GM18511 (cell line): Measurements from ENCODE around the gene ECM1.

Experiments
- ATAC-seq: cut with Tn5 transposase; IDR thresholded peaks from one replicate; pipeline ENCODE4 v1.9.1; 2021; ENCODE audit warnings: mild to moderate bottlenecking, moderate library complexity; ENCODE audit not compliant: unreplicated experiment

The ECM1 gene

DNA sequence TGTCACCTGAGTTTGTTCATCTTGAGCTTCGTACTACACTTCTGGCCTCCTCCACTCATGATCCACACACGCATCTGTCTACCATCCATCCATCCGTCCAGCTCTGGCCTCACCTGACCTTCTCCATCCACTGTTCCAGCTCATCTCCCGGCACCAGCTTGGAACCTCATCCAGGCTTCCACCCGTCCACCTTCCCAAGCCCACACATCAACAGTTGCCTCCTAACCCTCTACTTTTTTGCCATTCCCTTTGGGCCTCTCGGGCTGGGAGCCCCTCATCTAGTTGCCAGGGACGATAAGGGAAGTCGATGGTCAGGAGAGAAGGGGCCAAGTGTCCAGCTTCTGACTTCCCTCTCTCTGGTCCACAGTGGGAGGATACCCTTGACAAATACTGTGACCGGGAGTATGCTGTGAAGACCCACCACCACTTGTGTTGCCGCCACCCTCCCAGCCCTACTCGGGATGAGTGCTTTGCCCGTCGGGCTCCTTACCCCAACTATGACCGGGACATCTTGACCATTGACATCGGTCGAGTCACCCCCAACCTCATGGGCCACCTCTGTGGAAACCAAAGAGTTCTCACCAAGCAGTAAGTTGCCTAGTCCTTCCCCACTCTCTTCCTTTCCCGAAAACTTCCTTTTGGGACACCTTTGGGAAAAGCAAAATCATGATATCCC lies 4.2 kb downstream of the ECM1 start:
- no peak for ATAC-seq

DNA sequence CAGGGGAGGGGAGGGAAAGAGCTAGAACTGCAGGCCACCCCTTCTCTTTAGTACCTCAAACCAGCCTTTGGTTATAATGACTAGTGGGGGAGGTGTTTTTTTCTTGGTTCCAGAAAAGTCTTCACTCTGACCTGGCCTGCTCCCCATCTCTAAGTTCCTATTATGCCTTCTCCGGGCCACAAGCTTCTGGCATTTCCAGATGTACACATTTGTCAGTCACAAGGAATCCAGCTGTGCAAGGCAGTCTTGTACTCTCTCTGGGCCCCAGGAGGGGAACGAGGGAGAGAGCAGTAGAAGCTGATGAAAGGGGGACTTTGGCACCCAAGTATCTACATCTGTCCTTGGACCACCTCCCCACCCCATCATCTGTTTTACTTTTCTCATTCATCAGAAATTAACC lies 4.9 kb downstream of the ECM1 start:
- ATAC-seq: no peak

DNA sequence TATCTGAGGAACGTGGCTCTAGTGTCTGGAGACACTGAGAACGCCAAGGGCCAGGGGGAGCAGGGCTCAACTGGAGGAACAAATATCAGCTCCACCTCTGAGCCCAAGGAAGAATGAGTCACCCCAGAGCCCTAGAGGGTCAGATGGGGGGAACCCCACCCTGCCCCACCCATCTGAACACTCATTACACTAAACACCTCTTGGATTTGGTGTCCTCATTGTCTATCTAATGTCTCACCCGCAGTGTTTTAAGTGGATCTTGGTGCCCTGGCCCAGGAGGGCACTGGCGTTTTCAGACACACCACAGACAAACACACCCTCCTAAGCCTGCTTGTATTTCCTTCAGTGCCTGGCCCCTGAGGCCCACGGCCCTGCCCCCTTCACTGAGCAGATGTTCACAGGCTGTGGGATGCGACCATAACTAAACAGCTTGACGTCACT lies 5.5 kb downstream of the ECM1 start:
- ATAC-seq: no peak

DNA sequence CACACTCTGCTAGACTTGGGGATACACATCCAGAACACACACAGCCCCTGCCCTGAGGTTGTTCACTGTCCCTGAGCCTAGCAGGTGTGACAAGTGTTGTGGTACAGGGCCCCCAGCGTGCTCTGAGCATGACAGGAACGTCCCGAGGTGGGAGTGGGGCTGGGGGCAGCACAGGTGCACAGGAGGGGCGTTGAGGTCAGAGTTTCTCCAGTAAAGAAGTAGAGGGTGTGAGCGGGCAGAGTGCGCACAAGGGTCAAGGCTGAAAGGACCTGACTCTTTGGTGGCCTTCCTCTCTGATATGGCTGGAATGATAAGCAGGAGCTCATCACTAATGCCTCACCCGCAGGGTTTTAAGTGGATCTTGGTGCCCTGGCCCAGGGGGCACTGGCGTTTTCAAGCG lies 6.4 kb downstream of the ECM1 start:
- ATAC-seq: no peak

DNA sequence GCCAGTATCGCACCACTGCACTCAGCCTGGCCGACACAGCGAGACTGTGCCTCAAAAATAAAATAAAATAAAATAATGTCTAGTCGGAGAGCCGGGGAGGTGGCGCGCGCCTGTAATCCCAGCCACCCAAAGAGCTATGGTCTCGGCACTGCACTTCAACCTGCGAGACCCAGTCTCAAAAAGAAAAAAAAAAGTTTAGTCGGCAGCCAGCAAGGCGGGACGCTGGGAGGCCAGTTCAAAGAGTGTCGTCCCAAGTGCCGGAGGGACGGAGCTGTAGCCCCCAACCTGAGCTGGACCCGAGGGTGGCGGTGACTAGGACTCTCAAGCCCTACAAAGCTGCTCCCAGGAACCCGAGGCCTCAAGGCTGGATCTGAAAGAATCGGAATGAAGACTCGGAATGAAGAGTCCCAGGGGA lies 7.0 kb downstream of the ECM1 start:
- ATAC-seq: peak; percentile 13

DNA sequence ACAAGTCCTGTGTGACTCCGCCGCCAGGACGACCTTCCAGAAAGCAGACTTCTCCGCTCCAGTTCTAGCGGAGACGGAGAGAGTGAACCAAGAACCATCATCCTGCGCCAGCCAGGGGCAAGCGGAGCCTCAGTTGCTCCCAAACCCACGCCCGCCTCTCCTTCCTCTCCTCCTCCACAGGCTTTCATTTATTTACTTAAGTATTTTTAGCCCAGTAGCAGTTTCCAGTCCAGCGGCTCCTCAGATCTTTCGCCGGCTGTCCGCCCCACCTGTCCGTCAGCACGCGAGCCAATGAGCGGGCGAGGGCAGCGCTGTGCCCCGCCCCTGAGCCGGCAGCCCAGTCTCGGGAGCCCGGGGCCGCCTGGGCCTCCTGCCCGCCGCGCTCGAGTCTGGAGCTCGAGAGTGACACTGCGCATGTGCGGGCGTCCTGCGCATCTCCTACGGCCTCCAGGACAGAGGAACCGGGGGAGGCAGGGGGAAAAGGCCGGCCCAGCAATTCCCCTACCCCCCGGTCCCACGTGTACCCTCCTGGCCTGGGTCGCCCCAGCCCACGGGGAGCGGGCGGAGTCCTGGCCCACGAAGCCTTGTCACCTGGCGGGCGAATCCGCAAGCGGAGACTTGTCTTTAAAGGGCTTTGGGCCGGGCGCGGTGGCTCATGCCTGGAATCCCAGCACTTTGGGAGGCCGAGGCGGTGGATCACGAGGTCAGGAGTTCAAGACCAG lies 7.6 kb downstream of the ECM1 start, which contains the start of gene FALEC:
Gene FALEC (plus strand): TSS at position 425 of the 722 bp plus-strand sequence.
- peak; percentile 99 for ATAC-seq

DNA sequence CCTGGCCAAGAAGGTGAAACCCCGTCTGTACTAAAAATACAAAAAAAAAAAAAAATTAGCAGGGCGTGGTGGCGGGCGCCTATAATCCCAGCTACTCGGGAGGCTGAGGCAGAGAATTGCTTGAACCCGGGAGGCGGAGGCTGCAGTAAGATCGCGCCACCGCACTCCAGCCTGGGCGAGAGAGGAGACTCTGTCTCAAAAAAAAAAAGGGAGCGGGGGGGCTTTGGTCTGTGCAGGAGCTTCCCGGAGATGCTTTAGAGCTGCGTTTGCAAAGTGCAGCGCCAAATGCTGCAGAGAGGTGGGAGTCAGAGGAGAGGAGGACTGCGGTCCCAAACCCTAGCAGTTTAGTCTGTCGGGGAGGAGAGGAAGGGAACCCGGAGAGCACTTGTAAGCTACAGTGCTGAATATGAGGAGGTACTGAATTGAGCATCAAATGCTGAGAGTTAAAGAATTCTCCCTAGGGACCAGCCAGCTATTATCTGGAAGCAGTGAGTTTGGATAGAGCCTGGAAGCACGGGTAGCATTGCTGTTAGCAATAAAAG lies 8.2 kb downstream of the ECM1 start:
- peak; percentile 17 for ATAC-seq

DNA sequence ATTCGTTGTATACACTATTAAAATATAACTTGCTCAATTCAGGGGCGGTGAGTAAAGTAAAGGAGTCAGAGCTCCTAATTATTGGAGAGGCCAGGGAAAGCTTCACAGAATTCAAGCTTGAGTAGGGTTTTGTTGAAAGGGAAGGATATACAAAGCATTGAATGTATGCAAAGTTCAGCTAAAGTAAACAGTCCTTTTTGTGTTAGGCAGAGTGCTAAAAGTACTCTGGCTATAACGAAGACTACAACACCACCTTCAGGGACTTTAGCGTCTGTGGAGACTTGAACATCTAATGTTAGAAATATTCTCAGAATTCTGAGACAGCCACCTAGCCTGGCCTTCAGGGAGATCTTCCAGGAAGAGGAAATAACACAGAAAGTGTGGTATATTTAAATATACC lies 8.7 kb downstream of the ECM1 start:
- no peak for ATAC-seq

DNA sequence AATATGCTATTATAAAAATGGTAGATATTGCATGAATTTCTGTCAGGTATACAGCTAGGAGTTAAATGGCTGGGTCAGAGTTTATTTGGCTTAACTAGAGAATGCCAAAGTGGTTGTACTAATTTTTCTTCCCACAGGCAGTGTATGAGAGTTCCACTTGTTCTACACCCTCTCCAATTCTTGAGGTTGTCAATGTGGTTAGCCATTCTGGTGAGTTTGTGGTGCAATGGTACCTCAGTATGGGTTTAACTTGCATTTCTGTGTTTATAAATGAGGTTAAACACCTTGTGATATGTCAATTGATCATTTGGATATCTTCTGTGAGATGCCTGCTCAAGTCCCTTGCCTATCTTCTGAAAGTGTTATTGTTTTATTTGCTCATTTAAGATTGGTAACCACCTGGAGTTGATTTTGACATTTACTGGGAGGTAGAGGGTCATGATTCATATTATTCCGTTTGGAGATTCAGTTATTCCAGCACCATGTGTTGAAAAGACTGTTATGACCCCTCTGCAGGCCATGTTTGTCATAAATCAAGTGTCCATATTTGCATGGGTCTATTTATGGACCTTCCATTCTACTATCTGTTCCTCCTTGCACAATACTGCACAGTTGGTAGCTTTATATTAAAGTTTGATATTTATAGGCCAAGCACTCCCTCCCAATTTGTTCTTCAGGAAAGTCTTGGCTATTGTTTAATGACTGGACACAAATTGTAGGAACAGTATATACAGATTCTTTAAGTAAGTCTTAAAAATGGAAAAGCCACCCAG lies 13.5 kb downstream of the ECM1 start:
- no peak for ATAC-seq

DNA sequence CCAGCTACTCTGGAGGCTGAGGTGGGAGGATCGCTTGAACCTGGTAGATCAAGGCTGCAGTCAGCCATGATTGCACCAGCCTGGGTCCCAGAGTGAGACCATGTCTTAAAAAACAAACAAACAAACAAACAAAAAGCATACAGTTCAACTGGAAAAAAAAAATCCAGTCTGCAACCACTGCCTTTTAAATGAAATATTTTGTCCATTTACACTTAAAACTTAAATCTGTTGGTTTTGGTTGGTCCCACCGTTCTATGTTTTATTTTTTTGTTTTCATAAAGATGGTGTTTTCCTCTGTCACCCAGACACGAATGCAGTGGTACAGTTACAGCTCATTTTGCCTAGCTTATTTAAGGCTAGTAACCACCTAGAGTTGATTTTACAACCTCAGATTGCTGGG lies 17.4 kb downstream of the ECM1 start:
- no peak for ATAC-seq

DNA sequence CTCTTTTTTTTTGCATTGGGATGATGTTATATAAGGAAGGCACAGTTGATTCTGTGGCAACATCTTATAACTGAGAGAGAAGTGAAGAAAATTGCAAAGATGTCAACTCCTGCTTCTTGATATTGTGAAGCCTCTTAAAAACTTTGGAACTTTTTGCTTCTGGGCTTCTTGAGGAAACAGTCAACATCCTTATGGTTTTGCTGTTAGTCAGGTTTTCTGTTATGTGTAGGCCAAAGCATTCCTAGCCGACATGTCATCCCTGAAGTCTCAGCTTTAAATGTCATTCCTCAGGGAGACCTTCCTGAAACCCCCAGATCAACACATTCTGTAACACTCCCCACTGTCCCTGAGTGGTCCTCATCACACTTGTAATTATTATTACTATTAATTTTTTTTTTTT lies 20.3 kb downstream of the ECM1 start:
- ATAC-seq: no peak

DNA sequence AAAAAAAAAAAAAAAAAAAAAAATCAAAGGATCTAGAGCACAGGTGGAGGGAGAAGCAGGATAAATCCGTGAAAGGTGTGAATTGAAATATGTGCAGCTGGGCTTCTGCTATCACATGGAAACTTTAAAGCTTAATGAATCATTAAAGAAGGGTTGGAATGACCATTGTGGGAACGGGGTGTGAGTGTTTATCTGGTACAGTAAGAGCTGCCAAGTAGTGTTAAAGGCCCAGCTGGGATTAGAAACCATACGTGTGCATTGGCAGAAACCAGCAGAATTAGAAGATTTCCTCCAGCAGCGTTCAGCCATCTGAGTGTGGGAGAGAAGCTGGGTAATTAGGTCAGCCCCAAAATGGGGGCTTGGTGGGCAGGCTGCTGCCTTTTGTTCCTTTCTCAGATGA lies 21.1 kb downstream of the ECM1 start:
- ATAC-seq: no peak

DNA sequence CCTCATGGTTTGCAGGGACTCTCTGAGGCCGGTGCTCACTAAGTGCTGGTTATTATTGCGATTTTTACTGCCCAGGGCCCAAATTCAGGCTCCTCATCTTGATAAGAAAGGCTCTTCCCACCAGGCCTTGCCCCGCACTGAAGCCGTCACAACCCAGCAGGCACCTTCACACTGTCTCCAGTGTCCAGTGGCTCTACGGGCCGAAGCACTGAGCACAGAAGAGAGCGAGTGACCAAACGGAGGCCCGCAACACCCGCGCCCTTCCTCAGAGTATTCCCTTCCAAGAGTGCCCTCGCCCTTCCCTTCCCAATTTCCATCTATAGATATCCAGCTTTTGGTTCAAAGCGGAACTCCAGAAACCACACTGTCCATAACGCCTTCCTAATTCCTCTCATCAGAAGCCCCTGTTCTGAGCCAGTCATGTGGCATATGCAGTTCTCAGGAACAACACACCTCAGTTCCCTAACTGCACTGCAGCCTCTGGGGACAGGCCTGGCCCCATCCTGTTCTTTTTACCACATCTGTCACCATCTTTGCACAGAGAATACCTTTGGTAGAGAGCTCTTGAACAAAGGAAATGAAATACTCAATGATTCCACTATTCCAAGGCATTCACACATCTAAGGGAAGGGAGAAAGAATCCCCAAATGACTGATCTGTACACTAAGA lies 22.7 kb downstream of the ECM1 start:
- ATAC-seq: no peak

DNA sequence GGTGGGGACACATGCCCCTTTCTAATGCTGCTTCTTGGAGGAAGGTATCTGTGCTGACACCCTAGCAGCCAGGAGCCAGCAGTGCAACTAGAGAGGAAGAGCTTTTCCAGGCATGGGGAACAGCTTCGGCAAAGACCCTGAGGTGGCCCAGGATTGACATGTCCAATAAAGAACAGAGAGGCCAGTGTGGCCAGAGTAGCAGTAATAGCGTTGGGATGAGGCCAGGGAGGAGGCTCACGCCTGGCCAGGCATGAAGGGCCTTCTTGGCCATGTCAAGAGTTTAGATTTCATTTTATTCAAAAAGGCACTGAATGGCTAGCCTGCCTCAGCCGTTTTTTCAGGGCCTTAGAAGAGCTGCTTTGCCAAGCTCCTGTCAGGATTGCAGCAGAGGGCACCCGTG lies 25.0 kb downstream of the ECM1 start:
- ATAC-seq: no peak

DNA sequence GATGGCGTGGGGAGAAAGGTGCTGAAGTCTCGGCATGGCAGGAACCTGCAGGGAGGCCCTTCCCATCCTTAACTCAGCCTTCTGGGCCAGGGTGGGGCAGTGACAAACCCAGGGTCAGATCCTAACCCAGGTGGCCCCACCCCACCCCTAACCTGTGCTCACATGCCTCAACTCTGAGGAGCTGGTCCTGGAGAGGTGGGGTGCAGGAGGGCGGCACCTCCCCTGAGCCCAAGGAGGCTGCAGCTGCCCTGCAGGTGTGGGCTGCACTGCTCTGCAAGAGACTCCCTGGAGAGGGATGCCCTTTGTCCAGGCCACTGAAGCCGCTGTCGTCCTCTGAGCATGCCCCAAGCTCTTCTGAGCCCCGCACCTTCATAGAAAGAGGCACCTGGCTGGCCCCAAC lies 26.1 kb downstream of the ECM1 start:
- no peak for ATAC-seq

DNA sequence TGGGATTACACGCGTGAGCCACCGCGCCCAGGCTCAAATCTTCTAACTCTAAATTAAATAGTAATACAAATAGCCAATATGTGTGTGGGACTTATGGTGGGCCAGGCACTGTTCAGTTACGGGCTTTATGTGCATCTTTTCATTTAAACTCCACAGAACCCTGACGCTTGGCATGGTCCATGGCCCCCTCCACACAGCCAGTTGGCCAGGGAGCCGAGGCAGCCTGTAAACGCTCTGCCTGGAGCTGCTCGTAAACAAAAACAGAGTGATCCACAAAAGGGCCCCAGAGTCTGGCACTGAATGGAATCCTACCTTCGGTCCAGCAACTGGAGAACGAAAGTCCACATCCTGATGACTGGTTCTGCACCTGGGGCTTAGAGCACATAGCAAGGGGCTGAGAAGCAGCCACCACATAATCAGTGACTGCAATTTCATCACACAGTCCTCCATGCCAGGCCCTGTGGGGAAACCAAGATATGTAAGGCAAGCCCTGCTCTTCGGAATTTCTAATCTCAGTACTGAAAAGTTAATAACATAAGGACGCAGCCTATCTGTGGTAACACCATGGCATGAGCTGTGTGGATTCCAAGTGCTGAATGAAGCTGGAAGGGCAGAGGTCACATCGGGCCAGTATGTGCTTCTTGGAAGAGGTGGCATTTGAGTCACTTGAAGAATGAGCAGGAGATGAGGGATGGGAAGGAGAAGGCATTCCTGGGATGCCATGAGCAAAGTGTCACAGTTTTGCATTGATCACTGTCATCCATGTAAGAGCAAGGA lies 27.8 kb downstream of the ECM1 start:
- no peak for ATAC-seq

DNA sequence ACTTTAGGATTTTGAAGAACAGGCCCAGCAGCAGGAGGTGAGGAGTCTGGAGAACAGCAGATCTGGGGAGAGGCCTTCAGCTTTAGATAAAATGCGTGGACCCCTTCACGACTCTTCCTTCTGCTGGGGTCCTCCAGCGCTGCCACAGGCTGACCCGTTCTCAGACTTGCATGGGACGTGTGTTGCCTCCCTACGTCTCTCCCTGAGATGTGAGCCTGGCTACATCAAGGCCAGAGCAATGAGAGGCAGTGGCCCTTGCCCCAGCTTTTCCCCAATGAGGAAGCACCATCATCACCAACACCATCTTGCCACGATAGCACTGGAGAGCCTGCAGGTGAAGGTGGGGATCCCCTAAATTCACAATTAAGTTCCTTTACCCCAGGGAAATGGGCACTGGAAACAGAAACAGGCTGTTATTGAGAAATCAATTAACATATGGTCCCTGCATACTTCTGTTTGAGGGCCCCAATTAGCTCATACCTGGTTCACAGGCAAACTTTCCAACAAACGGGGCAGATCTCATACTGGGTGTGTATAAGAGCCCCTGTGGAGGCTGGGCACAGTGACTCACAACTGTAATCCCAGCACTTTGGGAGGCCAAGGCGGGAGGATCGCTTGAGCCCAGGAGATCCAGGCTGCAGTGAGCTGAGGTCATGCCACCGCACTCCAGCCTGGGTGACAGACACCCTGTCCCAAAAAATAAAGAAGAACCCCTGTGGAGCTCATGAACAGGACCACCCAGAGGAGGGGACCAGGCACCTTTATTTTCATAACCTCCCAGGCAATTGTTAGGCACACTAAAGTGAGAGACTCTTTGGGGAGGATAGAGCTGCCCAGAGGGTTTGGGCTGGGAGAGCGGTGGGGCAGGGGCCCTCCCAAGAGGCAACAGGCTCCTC lies 29.2 kb downstream of the ECM1 start:
- ATAC-seq: no peak

DNA sequence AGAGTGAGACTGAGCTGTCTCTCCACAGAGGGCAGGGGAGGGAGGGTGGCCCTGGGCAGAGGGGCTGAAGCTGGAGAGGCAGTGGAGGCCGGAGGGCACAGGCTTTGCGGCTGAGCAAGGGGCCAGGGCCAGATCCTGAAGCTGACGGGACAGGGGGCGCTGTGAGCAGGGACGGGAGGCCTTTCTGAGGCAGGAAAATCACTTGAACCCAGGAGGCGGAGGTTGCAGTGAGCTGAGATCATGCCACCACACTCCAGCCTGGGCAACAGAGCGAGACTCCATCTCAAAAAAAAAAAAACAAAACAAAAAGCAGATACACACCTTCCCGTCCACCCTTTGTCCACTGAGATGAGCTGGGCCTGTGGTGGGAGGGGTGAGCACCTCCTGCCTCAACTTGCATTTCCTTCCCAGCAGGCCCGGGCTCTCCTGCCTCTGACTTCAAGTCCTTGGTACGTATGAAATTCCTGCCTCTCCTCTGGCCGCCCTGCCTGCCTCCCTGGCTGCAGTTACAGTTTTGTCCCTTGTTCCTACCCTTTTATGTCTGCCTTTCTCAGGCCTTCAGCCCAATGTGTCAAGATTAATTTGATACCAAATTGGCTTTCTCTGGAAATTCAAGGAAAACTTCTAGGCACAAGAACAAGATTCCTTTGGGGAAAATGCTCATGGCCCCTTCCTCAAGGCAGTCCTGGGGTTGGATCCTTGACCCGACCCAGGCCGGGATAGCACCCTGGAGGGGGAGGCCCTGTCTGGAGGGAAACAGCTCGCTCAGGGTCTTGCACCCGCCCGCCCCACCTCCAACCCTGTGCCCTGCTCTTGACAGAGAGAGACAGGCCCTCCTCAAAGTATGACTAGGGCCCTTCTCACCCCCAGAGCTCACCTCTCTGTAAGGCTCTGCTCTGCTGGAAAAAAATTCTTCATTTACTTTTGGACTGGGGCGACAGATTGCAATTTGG lies 30.1 kb downstream of the ECM1 start:
- no peak for ATAC-seq
